ENCODE data around the gene ABITRAM.

The ABITRAM gene

DNA sequence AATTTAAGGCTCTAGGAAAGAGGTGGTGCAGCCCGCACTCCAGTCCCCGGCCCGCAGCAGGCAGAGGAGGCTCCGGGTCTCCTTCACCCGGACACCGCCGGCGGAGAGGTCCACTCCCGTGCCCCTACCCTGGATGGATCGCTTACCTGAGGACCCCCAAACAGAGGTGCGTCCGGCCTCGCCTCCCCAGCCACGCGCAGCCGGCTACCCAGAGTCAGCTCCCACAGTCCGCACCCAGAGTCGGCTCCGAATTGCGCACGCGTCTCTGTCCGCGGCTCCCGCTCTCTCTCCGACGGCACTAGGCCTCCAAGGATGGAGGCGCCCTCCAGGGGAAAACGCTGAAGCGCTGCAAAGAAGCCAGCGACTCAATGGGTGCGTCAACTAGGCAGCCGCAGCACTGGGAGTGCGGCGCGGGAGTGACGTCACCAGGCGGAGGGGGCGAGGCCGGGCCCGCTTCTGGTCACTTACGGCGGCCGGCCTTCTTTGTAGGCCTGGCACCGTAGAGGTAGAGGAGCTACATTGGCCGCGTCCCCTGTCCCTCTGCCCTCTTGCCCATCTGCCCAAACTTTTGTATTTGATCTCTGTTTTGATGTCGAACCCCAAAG, 380 bp upstream of the ABITRAM start, which contains the start of gene ELP1:
ELP1 (minus strand) TSS at position 407 of the 605 bp plus-strand sequence. CDS start 2,978 bp downstream, outside the sequence.
- Histone ChIP-seq H3K27me3 (no peaks in the 10 kb centered on the region), H3K27ac (peak within 1 kb of the TSS; percentile 87), H3K4me3 (ENCODE audit: low read depth in 1 of 2, low read length in 1 of 2) (peak within 1 kb of the TSS; percentile 71 to 97), H3K36me3 (peaks cover 11% of the 10 kb centered on the region), H3K9me3 (no peaks in the 10 kb centered on the region), H3K4me1 (ENCODE audit: control insufficient read depth in 1 of 2, insufficient read depth in 1 of 2, low read depth in 1 of 2, low read length in 1 of 2) (peaks cover 19 to 22% of the 10 kb centered on the region in 2 experiments)
- TF ChIP-seq, protein P1, sequence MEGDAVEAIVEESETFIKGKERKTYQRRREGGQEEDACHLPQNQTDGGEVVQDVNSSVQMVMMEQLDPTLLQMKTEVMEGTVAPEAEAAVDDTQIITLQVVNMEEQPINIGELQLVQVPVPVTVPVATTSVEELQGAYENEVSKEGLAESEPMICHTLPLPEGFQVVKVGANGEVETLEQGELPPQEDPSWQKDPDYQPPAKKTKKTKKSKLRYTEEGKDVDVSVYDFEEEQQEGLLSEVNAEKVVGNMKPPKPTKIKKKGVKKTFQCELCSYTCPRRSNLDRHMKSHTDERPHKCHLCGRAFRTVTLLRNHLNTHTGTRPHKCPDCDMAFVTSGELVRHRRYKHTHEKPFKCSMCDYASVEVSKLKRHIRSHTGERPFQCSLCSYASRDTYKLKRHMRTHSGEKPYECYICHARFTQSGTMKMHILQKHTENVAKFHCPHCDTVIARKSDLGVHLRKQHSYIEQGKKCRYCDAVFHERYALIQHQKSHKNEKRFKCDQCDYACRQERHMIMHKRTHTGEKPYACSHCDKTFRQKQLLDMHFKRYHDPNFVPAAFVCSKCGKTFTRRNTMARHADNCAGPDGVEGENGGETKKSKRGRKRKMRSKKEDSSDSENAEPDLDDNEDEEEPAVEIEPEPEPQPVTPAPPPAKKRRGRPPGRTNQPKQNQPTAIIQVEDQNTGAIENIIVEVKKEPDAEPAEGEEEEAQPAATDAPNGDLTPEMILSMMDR (IDR thresholded peaks at IDR 0.05), result peak; percentile 46

DNA sequence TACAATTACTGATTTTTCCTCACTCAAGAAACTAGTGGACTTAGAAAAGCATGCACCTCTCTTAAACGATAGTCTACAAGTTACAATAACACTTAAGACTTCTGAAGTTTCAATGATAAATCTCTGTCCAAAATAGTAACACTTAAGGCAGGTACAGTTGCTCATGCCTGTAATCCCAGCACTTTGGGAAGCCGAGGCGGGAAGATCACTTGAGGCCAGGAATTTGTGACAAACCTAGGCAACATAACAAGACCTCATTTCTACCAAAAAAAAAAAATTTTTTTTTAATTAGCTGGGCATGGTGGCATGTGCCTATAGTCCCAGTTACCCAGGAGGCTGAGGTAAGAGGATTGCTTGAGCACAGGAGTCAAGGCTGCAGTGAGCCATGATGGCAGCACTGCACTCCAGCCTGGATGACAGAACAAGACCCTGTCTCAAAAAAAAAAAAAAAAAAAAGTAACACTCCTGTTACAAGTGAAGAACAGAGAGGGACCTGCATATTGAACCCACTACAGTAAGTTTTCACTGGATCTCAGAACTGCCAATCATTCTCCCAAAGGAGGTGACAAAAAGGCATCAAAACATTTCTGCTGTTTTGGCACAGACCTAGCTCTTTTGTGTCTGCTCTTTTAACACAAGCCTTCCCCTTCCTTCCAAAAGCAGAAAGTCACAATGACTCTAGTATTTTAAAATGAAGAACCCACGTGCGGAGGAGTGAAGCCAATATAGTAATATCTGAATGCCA, 3.5 kb downstream of the ABITRAM start:
- Histone ChIP-seq H3K27ac (no peak overlapping the region), H3K4me3 (ENCODE audit: low read depth in 1 of 2, low read length in 1 of 2) (no peak overlapping the region), H3K4me1 (ENCODE audit: control insufficient read depth in 1 of 2, insufficient read depth in 1 of 2, low read depth in 1 of 2, low read length in 1 of 2) (peaks cover 17 to 21% of the 10 kb centered on the region in 2 experiments), H3K36me3 (peaks cover 35% of the 10 kb centered on the region), H3K27me3 (no peaks in the 10 kb centered on the region), H3K9me3 (no peaks in the 10 kb centered on the region)
- TF ChIP-seq, protein P1 (IDR thresholded peaks at IDR 0.05), result no peak

DNA sequence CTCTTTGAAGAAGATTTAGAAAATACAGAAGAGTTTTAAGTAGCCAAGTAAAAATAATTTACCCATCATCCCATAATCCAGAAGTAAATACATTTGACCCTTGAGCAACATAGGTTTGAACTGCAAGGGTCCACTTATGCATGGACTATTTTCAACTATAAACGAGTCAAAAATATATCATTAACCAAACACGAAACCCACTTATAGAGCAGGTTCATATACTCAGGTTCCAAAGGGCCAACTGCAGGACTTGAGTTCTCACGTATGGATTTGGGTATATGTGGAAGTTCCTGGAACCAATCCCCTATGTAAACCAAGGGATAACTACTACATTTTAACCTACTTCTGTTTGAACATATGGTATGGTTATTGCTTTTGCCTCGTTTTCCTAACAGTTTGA, 5.8 kb downstream of the ABITRAM start:
- TF ChIP-seq, protein P1 (IDR thresholded peaks at IDR 0.05), result no peak
- Histone ChIP-seq H3K4me1 (ENCODE audit: control insufficient read depth in 1 of 2, insufficient read depth in 1 of 2, low read depth in 1 of 2, low read length in 1 of 2) (peaks cover 4 to 5% of the 10 kb centered on the region in 2 experiments), H3K27me3 (no peaks in the 10 kb centered on the region), H3K4me3 (ENCODE audit: low read depth in 1 of 2, low read length in 1 of 2) (no peak overlapping the region), H3K36me3 (peaks cover 35% of the 10 kb centered on the region), H3K9me3 (no peaks in the 10 kb centered on the region), H3K27ac (no peak overlapping the region)

DNA sequence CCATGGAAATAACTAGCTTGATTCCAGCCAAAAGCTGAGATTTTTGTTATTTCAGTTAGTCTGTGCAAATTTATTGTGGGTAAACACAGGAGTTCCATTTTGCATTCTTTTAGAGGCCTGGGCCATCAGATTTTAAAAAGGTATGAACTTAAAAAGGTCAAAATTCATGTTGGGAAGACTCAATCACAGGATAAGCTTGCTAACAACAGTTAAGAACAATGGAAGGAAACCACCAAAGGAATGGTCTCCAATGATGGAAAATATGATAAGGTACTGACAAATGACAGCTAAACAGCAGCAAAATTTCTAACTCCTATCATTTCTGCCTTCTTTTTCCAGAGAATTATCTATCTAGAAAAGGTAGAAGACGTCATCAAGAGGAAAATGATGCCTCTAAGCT, 16.0 kb downstream of the ABITRAM start:
- H3K27me3 ChIP-seq, result no peaks in the 10 kb centered on the region
- no peak overlapping the region for H3K4me3 ChIP-seq (ENCODE audit: low read depth in 1 of 2, low read length in 1 of 2)
- peaks cover 4% of the 10 kb centered on the region for H3K36me3 ChIP-seq
- TF ChIP-seq, protein P1 (IDR thresholded peaks at IDR 0.05), result no peak
- H3K4me1 ChIP-seq (ENCODE audit: control insufficient read depth in 1 of 2, insufficient read depth in 1 of 2, low read depth in 1 of 2, low read length in 1 of 2), result no peaks in the 10 kb centered on the region
- no peaks in the 10 kb centered on the region for H3K9me3 ChIP-seq
- no peak overlapping the region for H3K27ac ChIP-seq

DNA sequence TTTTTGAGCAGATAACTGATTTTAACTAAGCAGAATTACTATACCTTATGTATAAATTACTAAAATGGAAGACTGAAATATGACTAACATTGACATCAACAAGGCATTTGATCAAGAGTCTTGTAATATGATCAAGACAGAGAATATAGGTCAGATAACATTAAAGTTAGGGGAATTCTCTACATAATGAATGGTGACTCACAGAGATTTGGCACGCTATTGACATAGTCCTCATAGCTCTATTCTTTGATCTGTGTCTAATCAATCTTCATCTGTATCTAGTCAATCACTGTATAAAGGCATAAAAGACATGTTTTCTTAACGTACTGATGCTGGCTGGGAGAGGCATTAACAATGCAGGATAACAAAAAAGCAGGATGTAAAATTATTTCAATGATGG, 17.4 kb downstream of the ABITRAM start:
- TF ChIP-seq, protein P1 (IDR thresholded peaks at IDR 0.05), result no peak
- Histone ChIP-seq H3K27me3 (no peaks in the 10 kb centered on the region), H3K4me3 (ENCODE audit: low read depth in 1 of 2, low read length in 1 of 2) (no peak overlapping the region), H3K36me3 (peaks cover 4% of the 10 kb centered on the region), H3K4me1 (ENCODE audit: control insufficient read depth in 1 of 2, insufficient read depth in 1 of 2, low read depth in 1 of 2, low read length in 1 of 2) (no peaks in the 10 kb centered on the region), H3K27ac (no peak overlapping the region), H3K9me3 (no peaks in the 10 kb centered on the region)
